ENCODE results near the gene RNF41. TPM values are rescaled to one million over a fixed set of nuclear protein-coding genes. Genes with fewer than 3 reads are reported as not detected.
"Not testable (repeated sequence)": the region's sequence is repeated elsewhere in the genome, so short reads cannot be mapped to it uniquely, and the experiment has no call there.

The RNF41 gene
- total RNA-seq, 6 experiments from 2014 or later = 10.6 to 23.0 (median 12.3) TPM

- 68% methylated on average over 2 of the region's 2 CpGs for WGBS (ENCODE audit: insufficient coverage, low coverage, low lambda C conversion rate, missing lambda C conversion rate)
- ATAC-seq (no peak), DNase-seq (no peak)
- Histone ChIP-seq H3K4me1 (peaks cover 0 to 7% (median 0%) of the 10 kb centered on the region in 4 donors), H3K27ac (no peak overlapping the region), H3K27me3 (no peaks in the 10 kb centered on the region), H3K4me3 (no peak overlapping the region), H3K36me3 (peaks cover 0 to 23% (median 14%) of the 10 kb centered on the region in 4 donors), H3K9me3 (no peaks in the 10 kb centered on the region)
- intact Hi-C loops (cut with DNase I) = no loop called here
- TF ChIP-seq POLR2A (IDR thresholded peaks at IDR 0.05) = no peak
- TF ChIP-seq, protein P1, sequence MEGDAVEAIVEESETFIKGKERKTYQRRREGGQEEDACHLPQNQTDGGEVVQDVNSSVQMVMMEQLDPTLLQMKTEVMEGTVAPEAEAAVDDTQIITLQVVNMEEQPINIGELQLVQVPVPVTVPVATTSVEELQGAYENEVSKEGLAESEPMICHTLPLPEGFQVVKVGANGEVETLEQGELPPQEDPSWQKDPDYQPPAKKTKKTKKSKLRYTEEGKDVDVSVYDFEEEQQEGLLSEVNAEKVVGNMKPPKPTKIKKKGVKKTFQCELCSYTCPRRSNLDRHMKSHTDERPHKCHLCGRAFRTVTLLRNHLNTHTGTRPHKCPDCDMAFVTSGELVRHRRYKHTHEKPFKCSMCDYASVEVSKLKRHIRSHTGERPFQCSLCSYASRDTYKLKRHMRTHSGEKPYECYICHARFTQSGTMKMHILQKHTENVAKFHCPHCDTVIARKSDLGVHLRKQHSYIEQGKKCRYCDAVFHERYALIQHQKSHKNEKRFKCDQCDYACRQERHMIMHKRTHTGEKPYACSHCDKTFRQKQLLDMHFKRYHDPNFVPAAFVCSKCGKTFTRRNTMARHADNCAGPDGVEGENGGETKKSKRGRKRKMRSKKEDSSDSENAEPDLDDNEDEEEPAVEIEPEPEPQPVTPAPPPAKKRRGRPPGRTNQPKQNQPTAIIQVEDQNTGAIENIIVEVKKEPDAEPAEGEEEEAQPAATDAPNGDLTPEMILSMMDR (IDR thresholded peaks at IDR 0.05) = no peak
Observed at GRCh38 chr12:56202838-56203237, 18.9 kb downstream of the RNF41 start.

DNA sequence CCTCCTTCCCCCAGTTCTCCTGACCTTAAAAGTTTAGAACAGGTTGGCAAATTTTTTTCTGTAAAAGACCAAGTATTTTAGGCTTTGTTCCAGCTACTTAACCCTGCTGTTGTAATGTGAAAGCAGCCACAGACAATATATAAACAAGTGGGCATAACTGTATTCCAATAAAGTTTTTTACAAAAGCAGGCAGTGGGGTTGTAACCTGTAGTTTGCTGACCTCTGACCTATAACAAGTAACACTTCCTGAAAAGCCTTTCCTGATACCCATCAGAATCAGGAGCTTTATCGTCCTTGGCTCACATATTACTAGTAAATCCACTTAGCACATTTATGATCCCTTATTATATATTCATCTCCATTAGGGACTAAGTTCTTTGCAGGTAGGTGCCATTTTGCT lies 19.4 kb downstream of the RNF41 start:
- Histone ChIP-seq H3K9me3 (no peaks in the 10 kb centered on the region), H3K4me1 (peaks cover 0 to 7% (median 0%) of the 10 kb centered on the region in 4 donors), H3K36me3 (peaks cover 0 to 18% (median 10%) of the 10 kb centered on the region in 4 donors), H3K27me3 (no peaks in the 10 kb centered on the region), H3K27ac (no peak overlapping the region), H3K4me3 (no peak overlapping the region)
- intact Hi-C loops (cut with DNase I) = no loop called here
- WGBS (ENCODE audit: insufficient coverage, low coverage, low lambda C conversion rate, missing lambda C conversion rate) = 30% methylated on average over 1 of the region's 1 CpG
- no peak for DNase-seq
- ATAC-seq = peak in 3 of 4 donors; percentile 14 to 42 (median 29)
- no peak for TF ChIP-seq POLR2A (IDR thresholded peaks at IDR 0.05)
- TF ChIP-seq, protein P1 (IDR thresholded peaks at IDR 0.05) = no peak

DNA sequence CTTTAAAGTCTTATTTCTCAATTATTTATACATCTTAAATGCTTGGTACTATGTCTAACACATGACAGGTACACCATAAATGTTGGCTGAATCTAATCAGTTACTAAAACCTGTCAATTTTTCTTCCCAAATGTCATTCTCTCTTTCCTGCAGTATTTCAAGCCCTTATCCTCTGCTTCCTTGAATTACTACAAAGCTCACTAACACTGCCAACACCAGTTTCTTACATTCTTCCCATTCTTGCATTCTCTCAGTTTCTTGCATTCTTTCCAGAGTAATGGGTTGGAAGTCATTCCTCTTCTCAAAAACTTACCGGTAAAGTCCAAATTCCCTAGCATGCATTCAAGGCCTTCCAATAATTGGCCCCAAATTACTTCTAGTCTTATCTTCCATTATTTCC lies 22.9 kb downstream of the RNF41 start:
- Histone ChIP-seq H3K4me3 (no peak overlapping the region), H3K36me3 (no peaks in the 10 kb centered on the region), H3K27me3 (no peaks in the 10 kb centered on the region), H3K27ac (no peak overlapping the region), H3K9me3 (no peaks in the 10 kb centered on the region), H3K4me1 (peaks cover 0 to 7% (median 0%) of the 10 kb centered on the region in 4 donors)
- intact Hi-C loops (cut with DNase I) = no loop called here
- TF ChIP-seq, protein P1 (IDR thresholded peaks at IDR 0.05) = no peak
- TF ChIP-seq POLR2A (IDR thresholded peaks at IDR 0.05) = no peak
- WGBS (ENCODE audit: insufficient coverage, low coverage, low lambda C conversion rate, missing lambda C conversion rate) = 70% methylated on average over 1 of the region's 1 CpG
- ATAC-seq = no peak
- no peak for DNase-seq

GRCh38 chr12:56197921-56198635 lies 23.6 kb downstream of the RNF41 start:
- TF ChIP-seq POLR2A (IDR thresholded peaks at IDR 0.05) = no peak
- TF ChIP-seq, protein P1 (IDR thresholded peaks at IDR 0.05) = no peak
- H3K27ac ChIP-seq = no peak overlapping the region
- peaks cover 0 to 7% (median 0%) of the 10 kb centered on the region in 4 donors for H3K4me1 ChIP-seq
- H3K9me3 ChIP-seq = no peaks in the 10 kb centered on the region
- DNase-seq (no peak), ATAC-seq (no peak)
- no peaks in the 10 kb centered on the region for H3K27me3 ChIP-seq
- intact Hi-C loops (cut with DNase I) = no loop called here
- H3K4me3 ChIP-seq = no peak overlapping the region
- 90% methylated on average over 3 of the region's 9 CpGs for WGBS (ENCODE audit: insufficient coverage, low coverage, low lambda C conversion rate, missing lambda C conversion rate)
- no peaks in the 10 kb centered on the region for H3K36me3 ChIP-seq

DNA sequence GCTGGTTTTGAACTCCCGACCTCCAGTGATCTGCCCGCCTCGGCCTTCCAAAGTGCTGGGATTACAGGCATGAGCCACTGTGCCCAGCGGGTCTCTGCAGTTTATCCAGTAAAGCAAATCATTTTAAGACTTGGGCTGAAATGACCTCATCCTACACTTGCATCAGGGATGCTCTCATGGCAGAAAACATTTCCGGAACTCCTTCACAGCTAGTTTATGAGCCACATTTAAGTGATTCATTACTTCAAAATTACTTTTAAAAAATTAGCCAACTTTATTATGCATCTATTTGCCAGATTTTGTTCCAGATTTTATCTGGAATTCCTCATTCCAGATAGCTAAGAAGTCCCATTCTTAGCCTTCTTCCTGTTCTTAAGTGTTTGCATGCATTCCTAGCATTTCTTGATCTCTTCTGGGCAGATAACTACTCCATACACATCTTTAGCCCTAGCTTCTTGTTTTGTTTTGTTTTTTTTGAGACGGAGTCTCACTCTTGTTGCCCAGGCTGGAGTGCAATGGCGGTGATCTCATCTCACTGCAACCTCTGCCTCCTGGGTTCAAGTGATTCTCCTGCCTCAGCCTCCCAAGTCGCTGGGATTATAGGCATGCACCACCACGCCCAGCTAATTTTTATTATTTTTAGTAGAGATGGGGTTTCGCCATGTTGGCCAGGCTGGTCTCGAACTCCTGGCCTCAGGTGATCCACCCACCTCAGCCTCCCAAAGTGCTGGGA lies 24.7 kb downstream of the RNF41 start:
- peak in 3 of 4 donors; percentile 22 to 55 (median 29) for ATAC-seq
- H3K36me3 ChIP-seq; H3K9me3 ChIP-seq; DNase-seq; H3K27me3 ChIP-seq; H3K27ac ChIP-seq; H3K4me3 ChIP-seq; intact Hi-C loops (cut with DNase I); H3K4me1 ChIP-seq: not testable (repeated sequence)
- 67% methylated on average over 11 of the region's 11 CpGs for WGBS (ENCODE audit: insufficient coverage, low coverage, low lambda C conversion rate, missing lambda C conversion rate)

Data from right lobe of liver (tissue), 6 donors.